ENCODE data around the gene L3MBTL1. TPM values are rescaled to one million over a fixed set of nuclear protein-coding genes. Genes with fewer than 3 reads are reported as not detected.
"Not testable (repeated sequence)": the region's sequence is repeated elsewhere in the genome, so short reads cannot be mapped to it uniquely, and the experiment has no call there.

Gene L3MBTL1
- polyA plus RNA-seq, 3 donors, result 11.5 to 12.6 (median 11.6) TPM

DNA sequence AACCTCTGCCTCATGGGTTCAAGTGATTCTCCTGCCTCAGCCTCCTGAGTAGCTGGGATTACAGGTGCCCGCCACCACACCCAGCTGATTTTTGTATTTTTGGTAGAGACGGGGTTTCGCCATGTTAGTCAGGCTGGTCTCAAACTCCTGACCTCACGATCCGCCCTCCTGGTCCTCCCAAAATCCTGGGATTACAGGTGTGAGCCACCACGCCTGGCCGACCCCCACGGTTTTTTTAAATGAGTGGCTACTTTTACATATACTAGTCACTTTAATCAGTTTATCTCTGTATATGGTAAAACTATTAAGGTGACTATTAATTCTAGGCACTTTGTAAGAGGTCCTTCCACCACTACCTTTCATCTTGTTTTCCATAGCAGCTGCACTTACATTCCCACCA, 5.5 kb upstream of the L3MBTL1 start:
- not testable (repeated sequence) for DNase-seq (ENCODE audit: low read depth in 3 of 3, low spot score in 2 of 3)

DNA sequence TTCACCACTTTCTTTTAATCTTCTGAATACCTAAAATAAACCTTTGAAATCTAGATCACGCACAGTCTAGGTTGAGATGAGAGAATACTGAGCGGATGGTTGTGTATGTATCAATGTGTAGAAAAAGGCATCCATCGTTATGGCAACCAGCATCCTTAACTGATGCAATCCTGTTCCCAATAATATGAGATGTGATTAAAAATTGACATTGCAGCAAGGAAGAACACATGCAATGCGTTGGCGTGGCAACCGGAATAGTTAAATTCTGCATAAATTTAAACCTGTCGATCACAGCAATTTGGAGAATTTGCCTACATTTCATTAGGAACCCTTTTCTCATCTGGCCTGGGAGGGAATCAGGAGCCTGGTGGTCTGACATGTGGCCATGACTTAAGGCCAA, 1.3 kb upstream of the L3MBTL1 start:
- DNase-seq (ENCODE audit: low read depth in 3 of 3, low spot score in 2 of 3), result no peak

DNA sequence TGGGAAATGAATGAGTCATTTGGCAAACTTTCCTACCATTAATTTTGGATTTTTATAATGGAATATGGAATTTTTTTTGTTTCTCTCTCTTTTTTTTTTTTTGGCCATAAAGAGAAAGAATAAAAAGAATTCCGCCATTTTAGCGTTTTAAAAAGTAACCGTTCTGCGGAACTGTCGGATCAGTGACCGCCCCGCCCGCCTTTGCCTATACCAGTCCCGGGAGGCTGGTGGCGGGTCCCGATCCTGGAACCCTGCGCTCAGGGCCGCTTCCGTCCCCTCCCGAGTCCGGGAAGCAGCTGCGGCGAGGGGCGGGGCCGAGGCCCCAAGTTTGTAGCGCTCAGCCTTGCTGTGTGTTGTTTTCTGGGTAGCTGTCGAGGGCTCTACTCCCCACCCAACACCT, 609 bp downstream of the L3MBTL1 start:
- DNase-seq (ENCODE audit: low read depth in 3 of 3, low spot score in 2 of 3), result no peak

DNA sequence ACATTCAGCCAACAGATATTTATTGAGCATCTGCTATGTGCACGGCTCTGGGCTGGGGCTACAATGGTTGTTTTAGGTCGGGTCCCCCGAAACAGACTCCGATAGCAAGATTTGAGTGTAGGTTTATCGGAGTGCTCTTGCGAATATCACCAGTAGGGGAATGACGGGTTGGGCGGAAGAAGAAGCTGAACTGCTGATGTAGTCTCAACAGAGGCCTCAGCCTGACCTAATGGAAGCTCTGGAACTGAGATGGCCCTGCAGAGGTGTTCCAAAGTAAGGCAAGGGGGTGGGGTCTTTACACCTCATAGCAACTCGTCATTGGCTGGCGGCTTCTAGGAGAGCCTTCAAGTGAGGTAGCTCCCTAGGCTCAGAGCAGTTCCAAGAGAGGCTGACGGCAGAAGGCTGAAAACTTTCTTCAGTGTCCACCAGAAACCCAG, 1.1 kb downstream of the L3MBTL1 start:
- no peak for DNase-seq (ENCODE audit: low read depth in 3 of 3, low spot score in 2 of 3)

DNA sequence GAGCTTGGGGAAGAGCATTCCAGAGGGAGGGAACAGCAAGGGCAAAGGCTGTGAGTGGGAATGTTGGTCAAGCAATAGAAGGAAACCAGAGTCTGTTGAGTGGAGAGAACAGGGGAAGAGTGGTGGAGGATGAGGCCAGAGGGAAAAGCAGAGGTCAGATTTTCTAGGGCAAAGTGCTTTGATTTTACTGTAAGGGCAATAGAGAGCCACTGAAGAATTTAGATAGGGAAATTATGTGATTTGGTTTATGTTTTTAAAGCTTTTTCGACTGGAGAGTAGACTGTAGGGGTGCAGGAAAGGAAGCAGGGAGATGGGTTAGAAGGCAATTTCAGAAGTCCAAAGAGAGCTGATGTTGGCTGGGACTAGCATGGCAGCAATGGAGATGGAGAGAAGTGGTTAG, 4.4 kb downstream of the L3MBTL1 start:
- no peak for DNase-seq (ENCODE audit: low read depth in 3 of 3, low spot score in 2 of 3)

DNA sequence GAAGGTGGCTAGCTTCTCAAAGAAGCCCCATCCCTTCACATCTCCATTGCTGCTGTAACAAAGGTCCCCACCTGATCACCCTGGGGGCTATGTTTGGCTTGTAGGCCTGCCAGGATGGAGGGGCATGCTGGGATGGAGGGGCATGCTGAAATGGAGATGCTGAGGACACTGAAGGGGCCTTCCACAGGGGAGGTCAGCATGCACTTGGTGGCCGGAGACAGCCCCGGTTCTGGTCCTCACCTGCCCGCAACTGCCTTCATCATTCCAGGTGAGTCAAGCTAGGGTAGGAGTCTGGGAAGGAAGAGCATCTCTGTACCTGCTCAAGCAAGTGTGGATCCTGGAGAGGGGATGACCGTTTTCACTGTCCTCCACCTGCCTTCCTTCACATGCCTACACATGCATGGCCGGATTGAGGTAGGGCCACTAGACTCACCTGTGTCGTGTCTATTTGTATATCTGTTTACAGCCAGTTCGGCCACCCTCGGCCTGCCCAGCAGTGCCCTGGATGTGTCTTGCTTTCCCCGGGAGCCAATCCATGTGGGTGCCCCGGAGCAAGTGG, 6.0 kb downstream of the L3MBTL1 start:
- DNase-seq (ENCODE audit: low read depth in 3 of 3, low spot score in 2 of 3), result no peak

DNA sequence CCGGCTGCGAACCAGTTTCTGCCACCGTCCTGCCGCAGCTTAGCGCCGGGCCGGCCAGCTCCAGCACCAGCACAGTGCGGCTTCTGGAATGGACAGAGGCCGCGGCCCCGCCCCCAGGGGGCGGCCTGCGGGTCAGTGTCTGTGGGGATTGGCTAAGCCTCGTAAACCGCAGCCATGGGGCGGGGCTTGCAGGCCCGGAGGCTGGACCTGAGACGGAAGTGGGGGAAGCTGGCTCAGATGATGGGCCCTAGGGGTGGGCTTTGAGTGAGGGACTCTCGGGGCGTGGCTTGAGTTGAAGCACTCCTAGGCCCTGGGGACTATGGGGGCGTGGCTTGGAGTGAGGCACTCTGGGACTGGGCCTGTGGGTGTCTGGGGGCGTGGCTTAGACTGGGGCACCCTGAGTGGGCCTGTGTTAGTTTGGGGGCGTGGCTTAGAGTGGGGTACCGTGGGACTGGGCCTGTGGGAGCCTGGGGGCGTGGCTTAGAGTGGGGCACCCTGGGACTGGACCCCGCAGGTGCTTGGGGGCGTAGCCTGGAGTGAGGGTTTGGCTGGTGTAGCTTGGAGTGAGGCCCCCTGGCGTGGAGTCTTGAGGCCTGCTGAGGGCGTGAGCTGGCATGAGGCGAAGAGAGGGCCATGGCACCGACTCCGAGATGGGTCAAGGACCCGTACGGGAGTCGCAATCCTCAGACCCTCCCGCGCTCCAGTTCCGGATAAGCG, 6.6 kb downstream of the L3MBTL1 start:
- DNase-seq (ENCODE audit: low read depth in 3 of 3, low spot score in 2 of 3), result peak; percentile 84 to 97 (median 92)

DNA sequence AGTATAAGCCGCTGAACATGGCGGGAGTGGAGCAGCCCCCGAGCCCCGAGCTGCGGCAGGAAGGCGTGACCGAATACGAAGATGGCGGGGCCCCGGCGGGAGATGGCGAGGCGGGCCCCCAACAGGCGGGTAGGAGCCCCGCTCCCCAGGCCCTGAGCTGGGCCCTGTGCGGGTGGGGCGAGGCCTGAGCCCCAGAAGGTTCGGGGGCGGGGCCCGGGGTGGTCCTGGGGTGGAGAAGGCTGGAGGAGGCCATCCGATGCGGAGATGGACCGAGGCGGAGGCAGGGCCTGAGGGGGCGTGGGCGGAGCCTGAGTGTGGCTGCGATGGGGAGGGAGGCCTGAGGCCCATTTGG, 7.1 kb downstream of the L3MBTL1 start:
- no peak for DNase-seq (ENCODE audit: low read depth in 3 of 3, low spot score in 2 of 3)

DNA sequence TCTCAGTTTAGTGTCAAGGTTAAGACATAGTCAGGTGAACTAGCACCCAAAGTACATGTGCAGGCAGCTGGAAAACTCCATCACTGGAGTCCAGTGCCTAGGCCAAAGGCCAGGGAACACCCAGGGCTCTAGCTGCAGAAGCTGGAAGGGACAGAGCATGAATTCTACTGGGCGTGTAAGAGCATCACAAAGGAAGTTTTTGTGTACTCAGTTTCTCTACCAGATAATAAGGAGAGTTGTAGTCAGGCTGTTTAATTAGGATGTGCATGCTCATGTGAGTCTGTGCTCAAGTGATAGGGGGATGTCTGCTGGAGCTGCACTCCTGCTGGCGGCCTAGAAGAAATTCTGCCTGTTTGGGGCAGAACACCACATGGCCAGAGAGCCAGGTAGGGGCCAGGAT, 8.1 kb downstream of the L3MBTL1 start:
- no peak for DNase-seq (ENCODE audit: low read depth in 3 of 3, low spot score in 2 of 3)

DNA sequence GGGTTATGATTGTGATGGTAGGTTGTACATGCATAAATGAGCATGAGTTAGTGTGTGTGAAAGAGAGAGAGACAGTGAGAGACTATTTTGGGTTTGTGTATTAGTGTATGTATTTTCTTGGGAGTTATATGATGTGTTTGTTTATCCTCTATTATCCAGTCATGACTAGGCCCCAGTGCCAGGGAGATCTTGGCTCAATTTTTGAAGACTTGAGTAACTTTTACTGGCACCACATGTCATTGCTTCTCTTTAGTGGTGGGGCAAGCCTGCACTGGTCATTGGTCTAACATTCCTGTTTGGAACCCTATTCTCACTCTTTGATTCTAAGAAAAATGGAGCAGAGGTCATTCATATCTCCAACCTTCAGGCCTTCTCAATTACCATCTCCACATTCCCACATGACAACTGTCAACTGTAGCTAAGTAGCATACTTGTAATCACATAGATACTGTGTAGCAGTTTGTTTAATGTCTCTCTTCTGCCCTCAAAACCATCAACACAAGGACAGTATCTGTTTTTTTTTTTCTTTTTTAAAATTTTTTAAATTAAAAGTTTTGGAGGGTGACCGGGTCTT, 8.8 kb downstream of the L3MBTL1 start:
- DNase-seq (ENCODE audit: low read depth in 3 of 3, low spot score in 2 of 3), result no peak

DNA sequence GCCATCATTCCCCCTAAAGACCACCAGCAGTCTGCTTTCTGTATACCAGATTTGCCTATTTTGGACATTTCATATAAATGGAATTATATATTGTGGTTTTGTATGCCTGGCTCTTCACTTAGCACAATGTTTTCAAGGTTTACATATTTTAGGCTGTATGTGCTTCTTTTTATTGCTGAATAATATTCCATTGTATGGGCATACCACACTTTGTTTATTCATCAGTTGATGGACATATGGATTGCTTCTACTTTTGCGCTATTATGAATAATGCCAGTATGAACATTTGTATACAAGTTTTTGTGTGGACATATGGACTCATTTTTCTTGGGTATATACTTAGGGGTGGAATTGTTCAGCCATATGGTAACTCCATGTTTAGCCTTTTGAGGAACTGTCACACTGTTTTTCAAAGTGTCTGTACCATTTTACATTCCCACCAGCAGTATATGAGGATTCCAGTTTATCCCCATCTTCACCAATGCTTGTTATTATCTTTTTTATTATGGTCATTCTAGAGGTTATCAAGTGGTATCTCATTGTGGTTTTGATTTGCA, 12.7 kb downstream of the L3MBTL1 start:
- no peak for DNase-seq (ENCODE audit: low read depth in 3 of 3, low spot score in 2 of 3)

DNA sequence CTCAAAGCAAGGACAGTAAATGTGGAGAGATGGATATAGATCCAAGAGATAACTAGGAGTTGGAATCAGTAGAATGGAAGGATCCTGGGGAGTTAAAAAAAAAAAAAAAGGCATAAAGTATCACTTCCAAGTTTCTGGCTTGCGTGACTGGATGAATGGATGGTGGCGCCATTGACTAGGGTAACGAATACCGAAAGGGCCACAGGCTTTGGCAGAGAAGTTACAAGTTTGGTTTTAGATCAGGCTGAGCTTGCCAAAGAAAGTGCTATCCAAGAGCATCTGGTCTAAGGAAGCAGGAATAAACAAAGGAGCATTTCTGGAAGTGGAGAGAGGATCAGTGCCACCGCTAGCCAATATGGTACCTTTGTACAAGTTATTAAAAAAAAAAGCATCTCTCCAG, 17.5 kb downstream of the L3MBTL1 start:
- no peak for DNase-seq (ENCODE audit: low read depth in 3 of 3, low spot score in 2 of 3)

DNA sequence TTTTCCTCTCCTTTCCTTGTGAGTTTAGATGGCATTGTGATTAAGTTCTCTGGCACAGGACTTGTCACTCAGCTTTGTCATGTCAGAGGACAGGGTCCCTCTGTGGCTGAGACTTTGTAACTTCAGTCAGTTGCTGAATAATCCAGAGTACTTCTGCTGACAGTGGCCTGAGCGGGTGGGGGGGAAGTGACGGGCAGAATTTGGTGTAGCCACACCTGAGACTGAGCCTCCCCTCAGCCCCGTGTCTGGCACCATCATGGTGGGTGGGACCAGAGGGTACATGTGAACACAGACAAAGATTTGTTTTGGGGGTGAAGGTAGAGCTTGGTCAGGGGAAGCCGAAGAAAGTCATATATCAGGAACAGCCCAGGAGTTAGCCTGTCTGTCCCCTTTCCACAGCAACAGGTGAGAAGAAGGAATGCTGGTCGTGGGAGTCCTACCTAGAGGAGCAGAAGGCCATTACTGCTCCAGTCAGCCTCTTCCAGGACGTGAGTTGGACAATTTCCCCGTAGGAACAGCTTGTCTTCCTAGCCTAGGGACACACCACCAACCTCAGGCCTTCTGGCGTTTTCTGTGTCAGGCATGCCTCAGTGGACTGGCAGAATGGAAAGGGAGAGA, 20.9 kb downstream of the L3MBTL1 start:
- DNase-seq (ENCODE audit: low read depth in 3 of 3, low spot score in 2 of 3), result no peak

DNA sequence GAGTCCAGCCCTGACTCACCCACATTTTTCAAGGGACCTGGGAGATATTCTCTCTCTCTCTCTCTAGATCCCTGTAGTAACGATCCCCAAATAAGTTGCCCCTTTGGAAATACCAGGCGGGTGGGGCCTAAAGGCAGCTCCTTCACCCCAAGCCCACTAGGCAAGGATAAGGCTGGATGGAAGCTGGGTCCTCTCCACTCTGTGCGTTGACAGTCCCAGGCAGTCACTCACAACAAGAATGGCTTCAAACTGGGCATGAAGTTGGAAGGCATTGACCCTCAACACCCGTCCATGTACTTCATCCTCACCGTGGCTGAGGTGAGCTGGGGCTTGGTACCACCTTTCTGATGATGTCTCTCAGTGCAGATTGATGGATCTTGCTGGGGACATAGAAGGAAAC, 21.6 kb downstream of the L3MBTL1 start:
- no peak for DNase-seq (ENCODE audit: low read depth in 3 of 3, low spot score in 2 of 3)

DNA sequence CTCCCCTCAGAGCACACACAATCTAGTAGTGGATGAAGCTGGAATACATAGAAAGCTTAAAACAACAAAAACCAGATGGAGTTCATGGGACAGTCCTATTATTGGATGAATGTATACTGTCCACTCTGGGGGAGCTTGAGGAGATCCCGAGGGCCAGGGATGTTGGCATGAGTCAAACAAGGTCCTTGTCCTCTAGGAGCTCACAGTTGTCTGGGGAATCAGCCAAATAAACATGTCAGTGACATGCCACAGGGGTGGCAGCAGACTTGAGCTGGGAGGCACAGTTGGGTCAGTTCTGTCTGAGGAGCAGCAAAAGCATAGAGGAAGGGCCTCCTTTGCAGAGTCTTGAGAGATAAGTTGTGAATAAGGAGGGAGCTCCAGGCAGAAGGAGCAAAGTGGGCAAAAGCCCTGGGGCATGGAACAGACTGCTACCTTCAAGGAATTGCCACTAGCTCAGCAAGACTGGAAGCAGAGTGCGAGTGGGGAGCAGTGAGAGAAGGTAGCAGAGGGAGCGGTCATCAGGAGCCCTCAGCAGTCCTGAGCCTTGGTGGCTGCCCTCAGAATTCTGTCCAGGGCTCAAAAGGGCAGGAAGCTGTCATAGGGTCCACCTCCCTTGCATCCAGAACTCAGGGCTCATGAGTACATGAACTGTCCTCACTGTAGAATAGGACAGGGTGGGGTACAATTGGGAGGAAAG, 22.1 kb downstream of the L3MBTL1 start:
- DNase-seq (ENCODE audit: low read depth in 3 of 3, low spot score in 2 of 3), result no peak

DNA sequence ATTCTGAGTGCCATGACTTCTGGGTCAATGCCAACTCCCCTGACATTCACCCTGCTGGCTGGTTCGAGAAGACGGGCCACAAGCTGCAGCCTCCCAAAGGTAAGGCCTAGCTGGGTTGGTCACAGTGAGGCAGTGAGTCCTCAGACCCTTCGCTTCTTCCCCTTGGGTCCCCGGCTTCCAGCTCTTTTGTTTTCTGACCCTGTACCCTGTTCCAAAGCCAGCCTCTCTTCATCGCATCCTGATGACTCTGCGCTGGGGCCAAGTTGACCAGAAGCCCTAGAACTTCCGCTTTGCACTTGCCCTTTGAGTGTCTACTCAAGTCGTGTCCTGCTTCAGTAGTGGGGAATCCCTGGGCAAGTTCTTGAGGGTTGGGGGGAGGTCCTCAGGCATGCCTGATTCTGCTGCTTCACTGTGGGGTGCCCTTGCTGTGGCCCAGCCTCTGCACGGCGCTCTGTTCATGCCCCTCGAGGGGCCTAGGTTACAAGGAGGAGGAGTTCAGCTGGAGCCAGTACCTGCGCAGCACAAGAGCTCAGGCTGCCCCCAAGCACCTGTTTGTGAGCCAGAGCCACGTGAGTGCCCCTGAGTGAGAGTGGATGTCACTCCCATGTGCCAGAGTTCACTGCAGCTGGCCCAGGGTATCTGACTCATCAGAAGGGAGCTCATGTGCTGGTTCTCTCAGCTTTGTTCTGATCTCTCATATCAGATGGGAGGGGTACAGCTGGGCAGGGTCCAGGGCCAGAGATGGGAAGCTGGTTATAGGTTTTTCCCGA, 23.0 kb downstream of the L3MBTL1 start:
- no peak for DNase-seq (ENCODE audit: low read depth in 3 of 3, low spot score in 2 of 3)

DNA sequence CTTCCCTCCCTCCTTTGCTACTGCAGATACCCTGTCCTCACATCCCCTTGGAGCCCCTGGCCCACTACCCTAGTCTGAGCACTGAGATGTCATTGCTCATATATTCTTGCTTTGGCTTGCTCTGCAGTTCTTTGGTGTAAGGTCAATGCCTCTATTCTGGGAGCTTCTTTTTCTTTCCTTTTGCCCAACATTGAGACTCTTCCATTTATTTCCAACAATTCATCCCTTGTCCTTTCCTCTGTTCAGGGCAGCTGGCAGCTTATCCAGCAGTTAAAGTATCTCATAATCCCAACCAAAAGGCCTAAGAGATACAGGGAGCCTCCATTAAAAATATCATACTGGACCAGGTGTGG, 23.6 kb downstream of the L3MBTL1 start:
- DNase-seq (ENCODE audit: low read depth in 3 of 3, low spot score in 2 of 3), result no peak

DNA sequence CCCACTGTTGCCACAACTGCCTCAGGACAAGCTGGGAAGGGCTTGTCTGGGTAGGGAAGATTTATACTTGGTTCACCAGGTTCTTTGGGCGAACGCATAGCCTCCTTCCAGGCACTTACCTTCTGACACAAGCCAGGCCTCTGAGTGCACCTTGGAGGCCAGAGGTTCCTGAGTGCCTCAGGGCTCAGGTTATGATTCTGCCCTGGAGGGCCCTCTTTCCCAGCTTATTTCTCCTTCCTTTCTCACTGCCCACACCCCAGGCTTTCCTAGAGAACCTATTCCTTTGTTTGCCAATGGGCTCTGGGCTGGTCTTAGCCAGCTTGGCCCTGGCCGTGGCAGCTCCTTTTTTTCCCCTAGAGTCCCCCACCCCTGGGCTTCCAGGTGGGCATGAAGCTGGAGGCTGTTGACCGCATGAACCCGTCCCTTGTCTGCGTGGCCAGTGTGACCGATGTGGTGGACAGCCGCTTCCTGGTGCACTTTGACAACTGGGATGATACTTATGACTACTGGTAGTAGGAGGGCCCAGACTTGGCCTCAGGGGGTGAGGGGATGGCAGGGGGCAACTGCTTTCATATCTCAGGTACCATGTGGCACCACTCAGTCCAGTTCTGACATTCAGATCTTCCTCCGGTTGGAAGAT, 25.0 kb downstream of the L3MBTL1 start:
- DNase-seq (ENCODE audit: low read depth in 3 of 3, low spot score in 2 of 3), result no peak

DNA sequence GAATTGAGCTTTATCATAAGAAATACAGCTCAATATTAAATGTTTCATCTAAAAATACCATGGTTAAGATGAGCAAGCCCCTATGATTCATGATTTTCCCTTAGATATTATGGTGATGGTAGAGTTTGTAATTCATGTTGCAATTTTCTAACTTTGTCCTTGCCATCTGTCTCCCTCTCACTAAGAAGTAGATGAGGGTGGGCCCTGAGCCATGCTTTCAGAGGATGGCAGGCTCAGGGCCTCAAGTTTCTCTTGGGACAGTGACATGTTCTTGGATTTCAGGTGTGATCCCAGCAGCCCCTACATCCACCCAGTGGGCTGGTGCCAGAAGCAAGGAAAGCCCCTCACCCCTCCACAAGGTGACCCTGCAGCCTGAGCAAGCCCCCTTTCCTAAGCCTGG, 25.6 kb downstream of the L3MBTL1 start:
- DNase-seq (ENCODE audit: low read depth in 3 of 3, low spot score in 2 of 3), result no peak

DNA sequence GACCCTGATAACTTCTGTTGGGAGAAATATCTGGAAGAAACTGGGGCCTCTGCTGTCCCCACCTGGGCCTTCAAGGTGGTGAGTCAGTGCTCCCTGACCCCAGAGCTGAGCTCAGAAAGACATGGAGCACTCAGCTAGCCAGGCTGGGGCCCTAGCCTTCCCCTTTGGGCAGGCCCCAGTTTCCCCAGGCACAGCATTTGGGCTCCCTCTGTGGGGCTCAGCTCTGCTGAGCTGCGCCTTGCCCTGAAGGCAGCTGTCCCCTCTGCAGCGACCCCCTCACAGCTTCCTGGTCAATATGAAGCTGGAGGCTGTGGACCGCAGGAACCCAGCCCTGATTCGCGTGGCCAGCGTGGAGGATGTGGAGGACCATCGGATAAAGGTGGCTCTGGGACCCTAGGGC, 26.5 kb downstream of the L3MBTL1 start:
- no peak for DNase-seq (ENCODE audit: low read depth in 3 of 3, low spot score in 2 of 3)
